ENCODE results near the gene PNPT1. TPM values are rescaled to one million over a fixed set of nuclear protein-coding genes. Genes with fewer than 3 reads are reported as not detected.

PNPT1 gene
- total RNA-seq, 2 experiments from 2014 or later, result 10.2 to 10.3 TPM

- no peak overlapping the region for H3K4me3 ChIP-seq (ENCODE audit: low read length)
- H3K36me3 ChIP-seq (ENCODE audit: insufficient read depth, low read length), result peaks cover 42% of the 10 kb centered on the region
- intact Hi-C loops (cut with DNase I, micrococcal nuclease), result no loop called here
- Mint-ChIP-seq H3K4me3 (peak overlapping the region; percentile 9), H3K27ac (peak overlapping the region; percentile 66), H3K36me3 (ENCODE audit: low read depth) (peaks cover 52% of the 10 kb centered on the region), H3K4me1 (ENCODE audit: low read depth) (peaks cover 79% of the 10 kb centered on the region), H3K27me3 (no peaks in the 10 kb centered on the region), H3K9me3 (no peaks in the 10 kb centered on the region)
- no peaks in the 10 kb centered on the region for H3K9me3 ChIP-seq (ENCODE audit: control insufficient read depth in 1 of 2, insufficient read depth in 1 of 2, low read length in 2 of 2)
- peak; percentile 53 for ATAC-seq (ENCODE audit: poor library complexity)
- ChIA-PET CTCF (interaction anchor here (1.6 kb wide), 1 partner anchor 11 kb away, joined by 5 read pairs; no protein-coding TSS in a partner anchor), POLR2A (interaction anchor here (0.6 to 2.5 kb wide), 2 partner anchors 9 to 19 kb away, joined by 3 to 13 read pairs; partner anchors contain the start of gene PPP4R3B)
- no peak for DNase-seq
- peaks cover 23% of the 10 kb centered on the region for H3K4me1 ChIP-seq (ENCODE audit: insufficient read depth, low read length)
- TF ChIP-seq CTCF (IDR thresholded peaks at IDR 0.05), result no peak
- no peaks in the 10 kb centered on the region for H3K27me3 ChIP-seq (ENCODE audit: control insufficient read depth in 1 of 2, insufficient read depth in 2 of 2, low read length in 2 of 2)
- H3K27ac ChIP-seq (ENCODE audit: low read depth in 1 of 2, low read length in 2 of 2), result no peak overlapping the region
These were observed 84.3 kb downstream of the PNPT1 start for GRCh38 chr2:55609193-55609794.

GRCh38 chr2:55607717-55608116, 85.9 kb downstream of the PNPT1 start:
- Mint-ChIP-seq H3K36me3 (ENCODE audit: low read depth) (peaks cover 68% of the 10 kb centered on the region), H3K27ac (no peak overlapping the region), H3K4me1 (ENCODE audit: low read depth) (peaks cover 76% of the 10 kb centered on the region)

GRCh38 chr2:55604027-55604565, 89.5 kb downstream of the PNPT1 start:
- no peak for DNase-seq
- intact Hi-C loops (cut with DNase I, micrococcal nuclease), result no loop called here
- H3K27ac ChIP-seq (ENCODE audit: low read depth in 1 of 2, low read length in 2 of 2), result no peak overlapping the region
- no peak for TF ChIP-seq CTCF (IDR thresholded peaks at IDR 0.05)
- H3K4me1 ChIP-seq (ENCODE audit: insufficient read depth, low read length), result peaks cover 31% of the 10 kb centered on the region
- CTCF ChIA-PET, result interaction anchor here (1.3 kb wide), 1 partner anchor 12 kb away, joined by 3 read pairs; no protein-coding TSS in a partner anchor
- no peaks in the 10 kb centered on the region for H3K27me3 ChIP-seq (ENCODE audit: control insufficient read depth in 1 of 2, insufficient read depth in 2 of 2, low read length in 2 of 2)
- ATAC-seq (ENCODE audit: poor library complexity), result no peak
- no peak overlapping the region for H3K4me3 Mint-ChIP-seq
- no peak overlapping the region for H3K4me3 ChIP-seq (ENCODE audit: low read length)
- peaks cover 65% of the 10 kb centered on the region for H3K36me3 Mint-ChIP-seq (ENCODE audit: low read depth)
- POLR2A ChIA-PET, result interaction anchor here (1.1 kb wide), 1 partner anchor 14 kb away, joined by 7 read pairs; the partner anchor contains the start of gene PPP4R3B
- H3K4me1 Mint-ChIP-seq (ENCODE audit: low read depth), result peaks cover 73% of the 10 kb centered on the region
- H3K27ac Mint-ChIP-seq, result peak overlapping the region; percentile 65
- H3K9me3 Mint-ChIP-seq, result no peaks in the 10 kb centered on the region
- H3K36me3 ChIP-seq (ENCODE audit: insufficient read depth, low read length), result peaks cover 32% of the 10 kb centered on the region
- H3K9me3 ChIP-seq (ENCODE audit: control insufficient read depth in 1 of 2, insufficient read depth in 1 of 2, low read length in 2 of 2), result no peaks in the 10 kb centered on the region
- no peaks in the 10 kb centered on the region for H3K27me3 Mint-ChIP-seq

More at GRCh38 chr2:55607717-55608116, 85.9 kb downstream of the PNPT1 start:
- POLR2A ChIA-PET, result no interaction called here
- ATAC-seq (ENCODE audit: poor library complexity), result no peak
- no peak overlapping the region for H3K27ac ChIP-seq (ENCODE audit: low read depth in 1 of 2, low read length in 2 of 2)
- H3K4me1 ChIP-seq (ENCODE audit: insufficient read depth, low read length), result peaks cover 23% of the 10 kb centered on the region
- no peak for TF ChIP-seq CTCF (IDR thresholded peaks at IDR 0.05)
- intact Hi-C loops (cut with DNase I, micrococcal nuclease), result no loop called here
- H3K4me3 Mint-ChIP-seq, result no peak overlapping the region
- H3K27me3 ChIP-seq (ENCODE audit: control insufficient read depth in 1 of 2, insufficient read depth in 2 of 2, low read length in 2 of 2), result no peaks in the 10 kb centered on the region
- no peak overlapping the region for H3K4me3 ChIP-seq (ENCODE audit: low read length)
- no peaks in the 10 kb centered on the region for H3K9me3 Mint-ChIP-seq
- no peaks in the 10 kb centered on the region for H3K9me3 ChIP-seq (ENCODE audit: control insufficient read depth in 1 of 2, insufficient read depth in 1 of 2, low read length in 2 of 2)
- CTCF ChIA-PET, result no interaction called here
- H3K27me3 Mint-ChIP-seq, result no peaks in the 10 kb centered on the region
- peaks cover 37% of the 10 kb centered on the region for H3K36me3 ChIP-seq (ENCODE audit: insufficient read depth, low read length)
- no peak for DNase-seq
